Parathyroid adenoma (tissue), 2 donors: ENCODE results near the gene OSTN.

Experiments used
- H2AFZ ChIP-seq: fragments of 300-600 bp; sonication (generic); one replicate; pipeline ENCODE4 v1.7.0; 2017; ENCODE audit warnings: antibody characterized with exemption, mild to moderate bottlenecking
- H3K27ac ChIP-seq: fragments of 300-600 bp; sonication (generic); one replicate; pipeline ENCODE4 v1.7.0; 2017
- H3K27me3 ChIP-seq: fragments of 300-600 bp; sonication (generic); one replicate; pipeline ENCODE4 v1.7.0; 2017; ENCODE audit warnings: low read length; ENCODE audit not compliant: control insufficient read depth, insufficient read depth
- H3K36me3 ChIP-seq: fragments of 300-600 bp; sonication (generic); one replicate; pipeline ENCODE4 v1.7.0; 2017; ENCODE audit warnings: low read length; ENCODE audit not compliant: control insufficient read depth, insufficient read depth
- H3K4me1 ChIP-seq: fragments of 300-600 bp; sonication (generic); one replicate; pipeline ENCODE4 v1.7.0; 2017; ENCODE audit warnings: control low read depth
- H3K4me2 ChIP-seq: fragments of 300-600 bp; sonication (generic); one replicate; pipeline ENCODE4 v1.7.0; 2017; ENCODE audit warnings: low read length
- H3K4me3 ChIP-seq: fragments of 300-600 bp; sonication (generic); one replicate; pipeline ENCODE4 v1.7.0; 2017; ENCODE audit warnings: low read depth, low read length
- H3K79me2 ChIP-seq: fragments of 300-600 bp; sonication (generic); one replicate; pipeline ENCODE4 v1.7.0; 2017; ENCODE audit warnings: control low read depth
- H3K9ac ChIP-seq: fragments of 300-600 bp; sonication (generic); one replicate; pipeline ENCODE4 v1.7.0; 2017; ENCODE audit warnings: mild to moderate bottlenecking
- H3K9me3 ChIP-seq: fragments of 300-600 bp; sonication (generic); one replicate; pipeline ENCODE4 v1.7.0; 2017; ENCODE audit warnings: low read length; ENCODE audit not compliant: control insufficient read depth
- TF ChIP-seq, protein P1 (sequence below): fragments of 300-600 bp; sonication (generic); IDR thresholded peaks from one replicate; pipeline ENCODE4 v1.7.0; 2017; ENCODE audit warnings: antibody characterized with exemption, mild to moderate bottlenecking
- donor health status: primary hyperparathyroidism.

Gene OSTN

GRCh38 chr3:191292243-191293015, 93.4 kb downstream of the OSTN start:
- Histone ChIP-seq H3K4me3 (no peak overlapping the region), H3K4me1 (no peaks in the 10 kb centered on the region), H3K79me2 (no peaks in the 10 kb centered on the region), H3K9me3 (no peaks in the 10 kb centered on the region), H2AFZ (no peak overlapping the region), H3K27ac (no peak overlapping the region), H3K36me3 (no peaks in the 10 kb centered on the region), H3K27me3 (no peaks in the 10 kb centered on the region), H3K9ac (no peak overlapping the region), H3K4me2 (no peak overlapping the region)
- TF ChIP-seq, protein P1, sequence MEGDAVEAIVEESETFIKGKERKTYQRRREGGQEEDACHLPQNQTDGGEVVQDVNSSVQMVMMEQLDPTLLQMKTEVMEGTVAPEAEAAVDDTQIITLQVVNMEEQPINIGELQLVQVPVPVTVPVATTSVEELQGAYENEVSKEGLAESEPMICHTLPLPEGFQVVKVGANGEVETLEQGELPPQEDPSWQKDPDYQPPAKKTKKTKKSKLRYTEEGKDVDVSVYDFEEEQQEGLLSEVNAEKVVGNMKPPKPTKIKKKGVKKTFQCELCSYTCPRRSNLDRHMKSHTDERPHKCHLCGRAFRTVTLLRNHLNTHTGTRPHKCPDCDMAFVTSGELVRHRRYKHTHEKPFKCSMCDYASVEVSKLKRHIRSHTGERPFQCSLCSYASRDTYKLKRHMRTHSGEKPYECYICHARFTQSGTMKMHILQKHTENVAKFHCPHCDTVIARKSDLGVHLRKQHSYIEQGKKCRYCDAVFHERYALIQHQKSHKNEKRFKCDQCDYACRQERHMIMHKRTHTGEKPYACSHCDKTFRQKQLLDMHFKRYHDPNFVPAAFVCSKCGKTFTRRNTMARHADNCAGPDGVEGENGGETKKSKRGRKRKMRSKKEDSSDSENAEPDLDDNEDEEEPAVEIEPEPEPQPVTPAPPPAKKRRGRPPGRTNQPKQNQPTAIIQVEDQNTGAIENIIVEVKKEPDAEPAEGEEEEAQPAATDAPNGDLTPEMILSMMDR: no peak

DNA sequence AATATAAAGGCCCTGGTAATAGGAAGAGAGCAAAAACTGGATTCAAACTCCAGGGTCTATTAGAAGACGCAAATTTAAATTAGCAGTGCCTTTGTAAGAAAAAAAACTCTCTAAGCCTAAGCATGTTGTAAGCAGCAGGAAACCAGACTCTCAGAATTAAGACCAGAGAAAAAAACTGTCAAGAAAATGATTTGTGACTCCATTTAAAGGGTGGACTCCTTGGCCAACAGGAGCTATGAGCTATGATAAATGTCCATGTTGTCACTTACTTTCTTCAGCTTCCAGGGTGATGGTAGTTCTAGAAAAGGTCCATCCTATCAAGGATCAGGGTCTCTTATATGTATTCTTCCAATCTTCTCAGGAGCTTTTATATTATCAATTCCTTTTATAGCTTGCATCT, 95.2 kb downstream of the OSTN start:
- Histone ChIP-seq H3K9ac (no peak overlapping the region), H3K4me3 (no peak overlapping the region), H3K27me3 (no peaks in the 10 kb centered on the region), H3K27ac (no peak overlapping the region), H3K4me1 (no peaks in the 10 kb centered on the region), H3K4me2 (no peak overlapping the region), H3K36me3 (no peaks in the 10 kb centered on the region), H3K9me3 (no peaks in the 10 kb centered on the region), H3K79me2 (no peaks in the 10 kb centered on the region), H2AFZ (no peak overlapping the region)
- TF ChIP-seq, protein P1: no peak

GRCh38 chr3:191296041-191296541, 97.0 kb downstream of the OSTN start:
- H3K36me3 ChIP-seq: no peaks in the 10 kb centered on the region
- no peaks in the 10 kb centered on the region for H3K9me3 ChIP-seq
- H3K9ac ChIP-seq: no peak overlapping the region
- no peak overlapping the region for H3K27ac ChIP-seq
- no peak overlapping the region for H3K4me2 ChIP-seq
- H3K4me3 ChIP-seq: no peak overlapping the region
- no peaks in the 10 kb centered on the region for H3K79me2 ChIP-seq
- no peak overlapping the region for H2AFZ ChIP-seq
- no peaks in the 10 kb centered on the region for H3K27me3 ChIP-seq
- TF ChIP-seq, protein P1: no peak
- no peaks in the 10 kb centered on the region for H3K4me1 ChIP-seq

GRCh38 chr3:191298846-191299245, 99.8 kb downstream of the OSTN start:
- Histone ChIP-seq H3K27ac (no peak overlapping the region), H3K4me3 (no peak overlapping the region), H3K4me2 (no peak overlapping the region), H3K27me3 (no peaks in the 10 kb centered on the region), H3K36me3 (no peaks in the 10 kb centered on the region), H2AFZ (no peak overlapping the region), H3K9me3 (no peaks in the 10 kb centered on the region), H3K9ac (no peak overlapping the region), H3K4me1 (no peaks in the 10 kb centered on the region), H3K79me2 (no peaks in the 10 kb centered on the region)
- TF ChIP-seq, protein P1: no peak

DNA sequence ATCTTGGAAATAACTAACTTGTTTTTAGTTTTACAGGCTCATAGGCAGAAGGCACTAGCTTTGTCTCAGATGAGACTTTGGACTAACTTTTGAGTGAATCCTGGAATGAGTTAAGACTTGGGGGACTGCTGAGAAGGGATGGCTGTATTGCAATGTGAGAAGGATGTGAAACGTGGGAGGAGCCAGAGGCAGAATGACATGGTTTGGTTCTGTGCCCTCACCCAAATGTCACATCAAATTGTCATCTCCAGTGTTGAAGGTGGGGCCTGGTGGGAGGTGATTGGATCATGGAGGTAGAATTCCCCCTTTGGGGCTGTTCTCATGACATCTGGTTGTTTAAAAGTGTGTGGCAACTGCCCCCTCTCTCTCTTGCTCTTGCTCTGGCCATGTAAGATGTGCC, 101.4 kb downstream of the OSTN start:
- H3K9ac ChIP-seq: no peak overlapping the region
- H2AFZ ChIP-seq: no peak overlapping the region
- TF ChIP-seq, protein P1: no peak
- H3K27me3 ChIP-seq: no peaks in the 10 kb centered on the region
- H3K27ac ChIP-seq: no peak overlapping the region
- no peak overlapping the region for H3K4me3 ChIP-seq
- no peaks in the 10 kb centered on the region for H3K36me3 ChIP-seq
- H3K9me3 ChIP-seq: no peaks in the 10 kb centered on the region
- H3K4me2 ChIP-seq: no peak overlapping the region
- no peaks in the 10 kb centered on the region for H3K4me1 ChIP-seq
- no peaks in the 10 kb centered on the region for H3K79me2 ChIP-seq
